A375 (cell line): ENCODE results near the gene TPM3. TPM values are rescaled to one million over a fixed set of nuclear protein-coding genes. Genes with fewer than 3 reads are reported as not detected.

ENCODE experiments used
- small RNA-seq: library from RNA; depleted of rRNA; stranded (forward); fragments of <200 nt; gene quantifications from one replicate; pipeline ENCODE3, GENCODE V24; 2014
- total RNA-seq: library from RNA; depleted of rRNA; stranded (reverse); fragments of >200 nt; shearing (Covaris generic); gene quantifications from 2 replicates; pipeline ENCODE4 v1.2.3, GENCODE V29; 2014; rRNA removed

Gene TPM3
- 590 and 822 TPM in 2 replicates for total RNA-seq

DNA sequence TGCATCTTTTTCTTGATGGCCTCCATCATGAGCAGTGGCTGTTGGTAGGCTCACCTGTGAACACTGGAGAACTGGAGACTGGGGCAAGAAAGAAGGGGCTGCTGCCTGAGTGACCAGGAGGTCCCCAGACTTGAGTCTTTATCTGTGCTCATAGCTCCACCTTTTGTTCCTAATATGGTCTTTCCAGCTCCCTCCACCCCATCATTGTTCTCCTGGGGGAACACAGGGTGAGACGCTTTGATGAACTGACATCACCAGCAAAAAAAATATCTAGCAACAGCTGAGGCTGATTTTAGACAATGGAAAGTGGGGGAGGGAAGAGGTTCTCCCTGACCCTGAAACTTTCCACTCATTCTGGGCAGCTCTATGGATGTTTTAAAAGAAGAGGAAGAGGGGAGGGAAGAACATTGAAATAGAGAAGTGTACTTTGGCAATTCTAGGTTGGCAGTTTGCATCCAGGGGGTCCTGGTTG lies at the start of gene TPM3:
Gene TPM3, minus strand, starts transcription at position 111 of the 472 bp plus-strand sequence. Its CDS starts 82 bp downstream, at position 29.

GRCh38 chr1:154220071-154220969 lies 28.4 kb upstream of the TPM3 start, which contains the start of gene UBAP2L:
Gene UBAP2L, plus strand, starts transcription at chr1:154220955. Its CDS starts 4,169 bp downstream, at chr1:154225124.

DNA sequence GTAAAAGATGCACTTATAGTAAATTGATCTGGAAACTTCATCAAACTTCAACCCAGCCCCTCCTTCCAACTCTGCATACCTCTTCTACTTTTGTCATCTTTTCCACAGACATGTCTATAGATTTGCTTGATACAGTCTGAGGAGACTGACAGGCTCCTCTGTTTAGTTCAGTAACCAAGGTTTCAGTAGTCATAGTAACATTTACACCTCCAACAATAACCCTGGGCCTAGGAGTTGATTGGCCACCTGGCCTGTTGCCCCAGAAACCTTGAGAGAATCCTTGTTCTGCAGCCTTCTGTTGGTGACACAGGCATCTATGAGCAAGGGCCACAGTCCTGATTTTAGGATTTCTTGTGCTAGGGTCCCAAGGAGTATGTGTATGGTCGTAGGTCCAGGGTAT lies 14.3 kb upstream of the TPM3 start, which contains the start of gene CFAP141:
Gene CFAP141, minus strand, starts transcription at position 138 of the 400 bp plus-strand sequence. Its CDS starts 26 bp downstream, at position 112.

GRCh38 chr1:154154534-154155191 lies 37.2 kb downstream of the TPM3 start, which contains the start of gene NUP210L:
Gene NUP210L, minus strand, starts transcription at chr1:154155073.

Small RNAs within 50 kb of the gene (small RNA-seq; reads per million reads assigned to genes)
- not detected for gene MIR190B

Other genes with a start within 250 kb of the TPM3 start
- 34.9 and 35.8 TPM in 2 replicates for gene DENND4B, start 245.4 kb downstream of the TPM3 start, total RNA-seq
- gene CRTC2, start 233.5 kb downstream of the TPM3 start, total RNA-seq, result 24.2 and 79.5 TPM in 2 replicates
- gene SLC39A1, start 228.6 kb downstream of the TPM3 start, total RNA-seq, result 180 and 181 TPM in 2 replicates
- 22.7 and 28.3 TPM in 2 replicates for gene CREB3L4, start 224.2 kb downstream of the TPM3 start, total RNA-seq
- 219 and 221 TPM in 2 replicates for gene JTB, start 214.4 kb downstream of the TPM3 start, total RNA-seq
- 76.3 and 82.2 TPM in 2 replicates for gene RAB13, start 205.8 kb downstream of the TPM3 start, total RNA-seq
- 4,591 and 4,593 TPM in 2 replicates for gene RPS27, start 201.3 kb downstream of the TPM3 start, total RNA-seq
- gene NUP210L, start 37.0 kb downstream of the TPM3 start, total RNA-seq, result 0.08 TPM in 1 of 2 replicates, not detected in the other
- not detected in 2 replicates for gene CFAP141, start 14.2 kb upstream of the TPM3 start, total RNA-seq
- gene UBAP2L, start 28.9 kb upstream of the TPM3 start, total RNA-seq, result 170 and 193 TPM in 2 replicates
- 318 and 380 TPM in 2 replicates for gene HAX1, start 80.5 kb upstream of the TPM3 start, total RNA-seq
- gene AQP10, start 129.0 kb upstream of the TPM3 start, total RNA-seq, result not detected in 2 replicates
- gene ATP8B2, start 133.4 kb upstream of the TPM3 start, total RNA-seq, result 92.2 and 105 TPM in 2 replicates
- 7.3 and 11.6 TPM in 2 replicates for gene IL6R, start 213.2 kb upstream of the TPM3 start, total RNA-seq